ENCODE measurements around the gene KRTAP4-16.
"Not testable (repeated sequence)": the region's sequence is repeated elsewhere in the genome, so short reads cannot be mapped to it uniquely, and the experiment has no call there.

KRTAP4-16 gene

DNA sequence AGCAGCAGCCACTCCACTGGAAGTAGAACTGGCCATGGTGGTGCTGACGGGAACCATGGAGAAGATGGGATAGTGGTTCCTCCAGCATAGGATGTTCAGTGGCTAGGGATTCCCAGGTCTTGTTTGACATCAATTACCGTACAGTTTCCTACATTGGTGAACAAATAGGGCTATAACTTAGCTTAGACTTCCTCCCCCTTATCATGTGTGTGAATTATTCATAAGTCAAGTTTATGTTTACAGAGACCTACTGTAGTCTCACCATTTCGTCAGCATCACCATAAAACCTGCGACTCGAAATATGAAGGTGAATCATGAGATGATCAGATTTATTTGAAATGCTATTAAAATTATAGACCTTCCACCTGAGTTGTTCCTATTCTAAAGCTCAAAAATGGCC lies 43.3 kb downstream of the KRTAP4-16 start:
- no peak overlapping the region for H3K9ac ChIP-seq (ENCODE audit: low read length)
- H3K4me2 ChIP-seq (ENCODE audit: low read length), result no peak overlapping the region

DNA sequence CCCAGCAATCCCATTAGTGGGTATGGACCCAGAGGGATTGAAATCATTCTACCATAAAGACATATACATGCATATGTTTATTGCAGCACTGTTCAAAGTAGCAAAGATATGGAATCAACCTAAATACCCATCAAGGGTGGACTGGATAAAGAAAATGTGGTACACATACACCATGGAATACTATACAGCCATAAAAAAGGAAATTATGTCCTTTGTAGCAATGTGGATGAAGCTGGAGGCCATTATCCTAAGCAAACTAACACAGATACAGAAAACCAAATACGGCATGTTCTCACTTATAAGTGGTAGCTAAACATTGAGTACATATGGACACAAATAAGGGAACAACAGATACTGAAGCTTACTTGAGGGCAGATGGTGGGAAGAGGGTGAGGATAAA lies 44.5 kb downstream of the KRTAP4-16 start:
- Histone ChIP-seq H2AFZ (ENCODE audit: low read length) (no peak overlapping the region), H3K4me3 (ENCODE audit: low read depth, low read length, poor library complexity, severe bottlenecking) (no peak overlapping the region), H3K9ac (ENCODE audit: low read length) (no peak overlapping the region), H3K9me3 (ENCODE audit: low read length) (0 out of 2 replicates have a peak, but pooled peaks cover 2% of the 10 kb centered on the region), H3K27me3 (ENCODE audit: insufficient read depth, low read length) (0 out of 2 replicates have a peak, but pooled peaks cover 3% of the 10 kb centered on the region), H3K4me2 (ENCODE audit: low read length) (no peak overlapping the region), H4K20me1 (ENCODE audit: insufficient read depth, low read length) (no peaks in the 10 kb centered on the region), H3K27ac (ENCODE audit: low read depth, low read length, poor library complexity, severe bottlenecking) (no peak overlapping the region), H3F3A (ENCODE audit: insufficient read depth, low read length) (no peaks in the 10 kb centered on the region), H3K79me2 (ENCODE audit: insufficient read depth, low read length) (no peaks in the 10 kb centered on the region), H3K36me3 (ENCODE audit: insufficient read depth, low read length) (no peaks in the 10 kb centered on the region), H3K9me2 (ENCODE audit: low read depth, low read length) (no peaks in the 10 kb centered on the region), H3K4me1 (ENCODE audit: insufficient read depth, low read length, severe bottlenecking) (no peaks in the 10 kb centered on the region)
- TF ChIP-seq EZH2 (IDR thresholded peaks at IDR 0.05; ENCODE audit: borderline replicate concordance, low read length), result no peak

More for the DNA sequence above, 43.3 kb downstream of the KRTAP4-16 start:
- no peaks in the 10 kb centered on the region for H3K79me2 ChIP-seq (ENCODE audit: insufficient read depth, low read length)
- no peaks in the 10 kb centered on the region for H3K4me1 ChIP-seq (ENCODE audit: insufficient read depth, low read length, severe bottlenecking)
- 0 out of 2 replicates have a peak, but pooled peaks cover 3% of the 10 kb centered on the region for H3K27me3 ChIP-seq (ENCODE audit: insufficient read depth, low read length)
- H3K9me2 ChIP-seq (ENCODE audit: low read depth, low read length), result no peaks in the 10 kb centered on the region
- H3K4me3 ChIP-seq (ENCODE audit: low read depth, low read length, poor library complexity, severe bottlenecking), result no peak overlapping the region
- no peaks in the 10 kb centered on the region for H3K9me3 ChIP-seq (ENCODE audit: low read length)
- no peaks in the 10 kb centered on the region for H3F3A ChIP-seq (ENCODE audit: insufficient read depth, low read length)
- no peak overlapping the region for H3K27ac ChIP-seq (ENCODE audit: low read depth, low read length, poor library complexity, severe bottlenecking)
- H3K36me3 ChIP-seq (ENCODE audit: insufficient read depth, low read length), result no peaks in the 10 kb centered on the region
- TF ChIP-seq, protein P1, sequence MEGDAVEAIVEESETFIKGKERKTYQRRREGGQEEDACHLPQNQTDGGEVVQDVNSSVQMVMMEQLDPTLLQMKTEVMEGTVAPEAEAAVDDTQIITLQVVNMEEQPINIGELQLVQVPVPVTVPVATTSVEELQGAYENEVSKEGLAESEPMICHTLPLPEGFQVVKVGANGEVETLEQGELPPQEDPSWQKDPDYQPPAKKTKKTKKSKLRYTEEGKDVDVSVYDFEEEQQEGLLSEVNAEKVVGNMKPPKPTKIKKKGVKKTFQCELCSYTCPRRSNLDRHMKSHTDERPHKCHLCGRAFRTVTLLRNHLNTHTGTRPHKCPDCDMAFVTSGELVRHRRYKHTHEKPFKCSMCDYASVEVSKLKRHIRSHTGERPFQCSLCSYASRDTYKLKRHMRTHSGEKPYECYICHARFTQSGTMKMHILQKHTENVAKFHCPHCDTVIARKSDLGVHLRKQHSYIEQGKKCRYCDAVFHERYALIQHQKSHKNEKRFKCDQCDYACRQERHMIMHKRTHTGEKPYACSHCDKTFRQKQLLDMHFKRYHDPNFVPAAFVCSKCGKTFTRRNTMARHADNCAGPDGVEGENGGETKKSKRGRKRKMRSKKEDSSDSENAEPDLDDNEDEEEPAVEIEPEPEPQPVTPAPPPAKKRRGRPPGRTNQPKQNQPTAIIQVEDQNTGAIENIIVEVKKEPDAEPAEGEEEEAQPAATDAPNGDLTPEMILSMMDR (IDR thresholded peaks at IDR 0.05; ENCODE audit: low read length), result no peak
- TF ChIP-seq EZH2 (IDR thresholded peaks at IDR 0.05; ENCODE audit: borderline replicate concordance, low read length), result no peak
- no peak overlapping the region for H2AFZ ChIP-seq (ENCODE audit: low read length)
- no peaks in the 10 kb centered on the region for H4K20me1 ChIP-seq (ENCODE audit: insufficient read depth, low read length)

DNA sequence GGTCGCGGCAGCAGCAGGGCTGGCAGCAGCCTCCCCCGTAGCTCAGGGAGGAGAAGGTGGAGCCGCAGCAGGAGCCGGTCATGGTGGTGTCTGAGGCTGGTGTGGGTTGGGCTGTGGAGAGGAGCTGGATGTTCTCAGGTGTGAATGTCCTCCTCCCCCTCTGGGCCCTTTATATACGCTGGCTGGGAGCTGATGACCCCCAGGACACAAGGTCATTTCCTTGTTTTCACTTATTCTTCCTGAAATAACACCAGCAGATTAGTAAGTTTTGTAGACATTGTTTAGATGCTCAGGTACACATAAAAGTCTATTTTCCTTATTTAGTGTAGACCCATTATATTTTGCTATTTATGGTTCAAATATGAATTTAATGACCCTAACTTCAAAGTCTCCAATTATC lies 46.9 kb downstream of the KRTAP4-16 start, which contains the start of gene KRTAP2-2:
Gene KRTAP2-2 (minus strand): TSS at position 101 of the 400 bp plus-strand sequence. CDS start 19 bp downstream, at position 82.
- H3K27me3 ChIP-seq (ENCODE audit: insufficient read depth, low read length); H3K36me3 ChIP-seq (ENCODE audit: insufficient read depth, low read length); H3K9me3 ChIP-seq (ENCODE audit: low read length); H3K4me1 ChIP-seq (ENCODE audit: insufficient read depth, low read length, severe bottlenecking); H4K20me1 ChIP-seq (ENCODE audit: insufficient read depth, low read length); H2AFZ ChIP-seq (ENCODE audit: low read length); H3K4me3 ChIP-seq (ENCODE audit: low read depth, low read length, poor library complexity, severe bottlenecking); H3K9me2 ChIP-seq (ENCODE audit: low read depth, low read length); H3K79me2 ChIP-seq (ENCODE audit: insufficient read depth, low read length); H3K27ac ChIP-seq (ENCODE audit: low read depth, low read length, poor library complexity, severe bottlenecking); H3K9ac ChIP-seq (ENCODE audit: low read length); H3K4me2 ChIP-seq (ENCODE audit: low read length); H3F3A ChIP-seq (ENCODE audit: insufficient read depth, low read length): not testable (repeated sequence)

DNA sequence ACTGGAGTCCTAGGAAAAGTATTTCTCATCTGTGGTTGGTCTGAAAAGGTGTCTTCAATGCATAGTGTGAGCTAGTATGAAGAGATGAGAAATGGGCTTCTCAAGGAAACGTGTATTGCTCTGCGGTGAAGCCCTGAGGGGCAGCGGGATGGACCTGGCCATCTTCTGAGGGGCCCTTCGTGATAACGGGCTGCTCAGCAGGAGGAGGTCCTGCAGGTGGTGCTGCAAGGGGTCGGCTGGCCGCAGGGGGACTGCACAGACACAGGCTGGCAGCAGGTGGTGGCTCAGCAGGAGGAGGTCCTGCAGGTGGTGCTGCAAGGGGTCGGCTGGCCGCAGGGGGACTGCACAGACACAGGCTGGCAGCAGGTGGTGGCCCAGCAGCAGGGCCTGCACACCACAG lies 47.5 kb downstream of the KRTAP4-16 start:
- not testable (repeated sequence) for H3K9me2 ChIP-seq (ENCODE audit: low read depth, low read length); H3K4me3 ChIP-seq (ENCODE audit: low read depth, low read length, poor library complexity, severe bottlenecking)

More for the DNA sequence above, 47.5 kb downstream of the KRTAP4-16 start:
- not testable (repeated sequence) for H3K9ac ChIP-seq (ENCODE audit: low read length); H3K4me2 ChIP-seq (ENCODE audit: low read length); H3K27me3 ChIP-seq (ENCODE audit: insufficient read depth, low read length); H3K4me1 ChIP-seq (ENCODE audit: insufficient read depth, low read length, severe bottlenecking); H4K20me1 ChIP-seq (ENCODE audit: insufficient read depth, low read length); H3K36me3 ChIP-seq (ENCODE audit: insufficient read depth, low read length); H3K79me2 ChIP-seq (ENCODE audit: insufficient read depth, low read length); H2AFZ ChIP-seq (ENCODE audit: low read length); H3K27ac ChIP-seq (ENCODE audit: low read depth, low read length, poor library complexity, severe bottlenecking); H3K9me3 ChIP-seq (ENCODE audit: low read length); H3F3A ChIP-seq (ENCODE audit: insufficient read depth, low read length)
